ENCODE data around the gene CRIP2.

CRIP2 gene

DNA sequence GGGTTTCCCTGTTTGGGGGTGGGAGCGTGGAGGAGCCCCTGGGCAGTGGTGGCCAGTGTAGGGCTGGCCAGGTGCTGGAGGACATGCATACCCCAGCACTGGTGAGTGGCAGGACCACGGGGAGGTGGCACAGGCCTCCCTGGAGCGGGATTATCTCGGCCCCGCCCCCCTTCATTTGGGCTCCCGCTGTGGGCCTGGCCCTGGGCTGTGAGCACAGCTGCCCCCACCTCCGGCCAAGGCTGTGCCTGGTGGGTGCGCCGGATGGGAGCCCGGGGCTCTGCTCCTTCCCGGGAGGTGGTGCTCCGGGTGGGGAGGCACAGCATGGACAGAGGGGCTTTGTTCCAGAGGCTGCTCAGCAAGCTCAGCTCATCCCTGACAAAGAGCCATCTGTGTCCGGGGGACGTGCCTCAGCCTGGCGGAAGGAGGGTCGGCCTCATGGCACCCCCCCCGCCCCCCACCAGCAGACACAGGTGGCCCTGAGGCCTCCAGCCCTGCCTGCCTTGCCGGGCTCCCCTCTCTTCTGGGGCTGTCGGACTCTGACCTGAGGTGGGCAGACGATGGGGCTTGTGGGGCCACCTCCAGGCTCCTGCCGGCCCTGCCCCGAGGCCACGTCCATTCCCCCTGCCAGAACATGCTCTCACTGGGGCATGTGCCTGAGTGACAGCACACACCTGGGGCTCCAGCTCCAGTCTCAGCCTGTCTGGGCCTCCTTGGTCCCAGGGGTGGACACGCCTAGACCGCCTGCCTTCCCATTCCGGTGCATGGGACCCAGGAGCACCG is 24.8 kb downstream of the CRIP2 start:
- DNase-seq (ENCODE audit: low read depth), result no peak

DNA sequence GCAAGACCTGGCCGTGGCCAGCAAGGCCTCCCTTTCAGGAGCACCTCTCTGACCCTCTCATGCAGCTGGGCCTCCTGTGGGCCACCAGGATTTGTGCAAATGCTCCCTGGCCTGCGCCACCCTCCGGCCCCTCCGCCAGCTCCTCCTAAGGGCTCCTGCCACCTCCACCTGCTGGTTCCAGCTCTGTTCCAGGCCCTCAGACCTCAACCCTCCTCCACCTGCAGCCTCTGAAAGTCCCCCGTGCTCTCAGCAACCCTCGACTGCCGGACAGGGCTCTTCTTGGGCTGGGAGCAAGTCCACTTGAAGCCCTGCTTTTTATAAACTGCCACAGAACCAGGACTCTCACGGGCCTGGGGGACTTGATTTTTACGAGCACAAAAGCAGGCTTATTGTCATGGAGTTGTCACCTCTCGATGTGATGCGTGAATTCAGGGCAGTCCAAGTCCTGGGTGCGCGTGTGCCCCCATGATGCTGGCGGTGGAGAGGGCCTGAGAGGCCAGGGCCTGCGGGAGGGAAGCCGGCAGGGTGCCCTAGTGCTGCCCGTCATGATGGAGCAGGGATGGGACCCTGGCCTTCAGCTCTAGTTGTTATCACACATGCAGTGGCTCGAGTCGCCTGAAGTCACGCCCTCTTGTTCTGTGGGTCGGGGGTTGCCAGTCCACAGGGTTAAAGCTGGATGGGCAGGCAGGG is 25.6 kb downstream of the CRIP2 start:
- no peak for DNase-seq (ENCODE audit: low read depth)

DNA sequence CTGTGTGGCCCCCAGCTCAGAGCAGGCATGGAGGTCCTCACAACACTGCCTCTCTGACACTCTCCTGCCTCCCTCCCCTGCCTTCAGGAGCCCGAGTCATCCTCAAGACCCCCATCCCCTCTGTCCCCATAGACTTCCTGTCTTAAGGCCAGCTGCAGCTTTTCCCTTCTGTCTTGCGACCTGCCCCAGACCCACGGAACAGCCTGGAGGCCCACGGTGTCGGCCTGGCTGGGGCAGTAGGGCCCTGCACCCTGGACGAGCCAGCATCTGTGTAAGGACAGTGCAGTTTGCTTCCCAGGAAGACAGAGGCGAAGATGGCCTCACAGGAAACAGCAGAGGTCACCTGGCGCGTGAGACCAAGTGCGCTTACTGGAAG is 26.1 kb downstream of the CRIP2 start:
- DNase-seq (ENCODE audit: low read depth), result no peak

DNA sequence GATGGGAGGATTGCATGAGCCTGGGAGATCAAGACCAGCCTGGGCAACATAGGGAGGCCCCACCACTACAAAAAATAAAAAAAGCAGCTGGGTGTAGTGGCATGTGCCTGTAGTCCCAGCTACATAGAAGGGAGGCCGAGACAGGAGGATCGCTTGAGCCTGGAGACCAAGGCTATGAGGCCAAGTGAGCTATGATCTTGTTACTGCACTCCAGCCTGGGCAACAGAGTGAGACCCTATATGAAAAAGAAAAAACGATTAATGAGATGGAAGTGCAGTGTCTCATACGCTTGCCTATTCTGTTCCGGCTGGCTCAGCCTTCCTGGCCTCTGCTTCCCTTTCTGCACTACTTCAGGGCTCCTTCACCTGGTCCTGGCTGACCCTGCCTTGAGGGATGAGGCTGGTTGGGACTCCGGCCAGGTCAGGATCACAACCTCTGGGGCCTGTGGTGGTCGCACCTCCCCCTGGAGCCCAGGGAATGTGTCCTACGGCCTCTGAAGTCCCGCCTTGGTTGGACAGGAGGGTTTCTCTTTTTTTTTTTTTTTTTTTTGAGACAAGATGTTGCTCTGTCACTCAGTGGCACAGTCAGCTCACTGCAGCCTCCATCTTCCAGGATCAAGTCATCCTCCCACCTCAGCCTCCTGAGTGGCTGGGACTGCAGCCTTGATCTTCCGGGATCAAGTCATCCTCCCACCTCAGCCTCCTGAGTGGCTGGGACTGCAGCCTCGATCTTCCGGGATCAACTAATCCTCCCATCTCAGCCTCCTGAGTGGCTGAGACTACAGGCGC is 27.1 kb downstream of the CRIP2 start:
- no peak for DNase-seq (ENCODE audit: low read depth)

- DNase-seq (ENCODE audit: low read depth), result no peak
Measured at GRCh38 chr14:105502446-105503295, 28.1 kb downstream of the CRIP2 start.

GRCh38 chr14:105503296-105503640 is 28.6 kb downstream of the CRIP2 start:
- no peak for DNase-seq (ENCODE audit: low read depth)

DNA sequence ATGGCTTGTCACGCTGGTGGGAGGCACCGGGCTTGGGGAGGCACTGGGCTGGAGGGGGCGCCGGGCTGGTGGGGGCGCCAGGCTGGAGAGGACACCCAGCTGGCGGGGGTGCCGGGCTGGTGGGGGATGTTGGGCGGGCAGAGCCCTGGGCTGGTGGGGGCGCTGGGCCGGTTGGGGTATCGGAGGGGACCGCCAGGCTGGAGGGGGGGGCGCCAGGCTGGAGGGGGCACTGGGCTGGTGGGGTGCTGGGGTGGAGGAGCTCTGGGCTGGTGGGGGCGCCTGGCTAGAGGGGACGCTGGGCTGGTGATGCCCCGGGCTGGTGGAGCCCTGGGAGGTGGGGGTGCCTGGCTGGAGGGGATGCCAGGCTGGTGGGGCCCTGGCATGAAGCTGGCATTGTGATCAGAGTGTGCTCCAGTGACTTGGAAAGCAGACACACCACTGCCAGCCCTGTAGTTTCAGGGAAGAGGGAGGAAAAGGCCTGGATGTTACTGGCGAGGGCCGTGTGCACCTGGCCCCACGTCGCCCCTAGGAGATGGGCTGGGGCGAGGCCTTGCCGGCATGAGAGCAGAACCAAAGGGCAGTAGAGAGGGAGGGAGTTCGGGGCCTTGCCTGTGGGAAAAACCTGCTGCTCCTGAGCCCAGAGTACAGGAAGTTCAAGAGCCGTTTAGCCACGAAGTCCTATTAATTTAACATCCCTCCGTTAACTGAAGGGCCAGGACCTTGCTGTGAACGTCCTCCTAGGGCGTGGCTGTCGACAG is 29.5 kb downstream of the CRIP2 start:
- DNase-seq (ENCODE audit: low read depth), result no peak

DNA sequence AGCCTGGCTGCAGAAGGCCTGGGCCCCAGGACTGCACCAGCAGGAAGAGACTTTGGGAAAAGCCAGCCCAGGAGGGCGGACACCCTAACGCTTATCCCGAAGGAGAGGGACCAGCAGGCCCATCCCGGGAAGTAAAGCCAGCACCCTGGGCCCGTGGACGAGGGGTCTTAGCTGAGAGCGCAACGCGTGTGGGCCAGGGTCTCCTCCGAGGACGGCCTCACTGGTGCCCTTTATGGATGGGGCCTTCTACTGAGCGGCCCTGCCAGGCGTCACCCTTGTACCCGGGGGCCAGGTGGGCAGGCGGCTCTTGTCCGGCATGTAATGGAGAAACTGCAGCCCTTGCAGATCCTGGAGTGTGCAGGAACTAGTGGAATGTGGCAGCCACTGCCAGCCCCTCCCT is 30.5 kb downstream of the CRIP2 start:
- no peak for DNase-seq (ENCODE audit: low read depth)

- DNase-seq (ENCODE audit: low read depth), result no peak
Measured at GRCh38 chr14:105507247-105507646, 32.6 kb downstream of the CRIP2 start.

DNA sequence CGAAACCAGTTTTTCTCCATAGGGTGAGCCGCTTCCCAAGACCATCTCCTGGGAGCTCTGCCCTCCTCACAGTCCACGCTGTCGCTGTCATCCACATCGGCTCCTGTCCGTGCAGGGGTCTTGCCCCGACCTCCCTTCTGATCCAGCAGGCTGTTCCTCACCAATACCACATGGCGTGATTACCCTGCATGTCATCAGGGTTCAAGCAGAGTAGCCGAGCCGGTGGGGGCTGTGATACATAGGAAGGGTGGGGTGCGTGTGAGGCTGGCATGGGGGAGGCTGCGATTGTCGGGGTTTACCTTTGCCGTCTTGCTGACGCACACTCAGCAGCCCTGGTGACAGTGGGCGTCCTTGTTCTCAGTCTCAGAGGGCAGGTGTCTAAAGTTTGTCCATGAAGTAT is 33.4 kb downstream of the CRIP2 start:
- no peak for DNase-seq (ENCODE audit: low read depth)

DNA sequence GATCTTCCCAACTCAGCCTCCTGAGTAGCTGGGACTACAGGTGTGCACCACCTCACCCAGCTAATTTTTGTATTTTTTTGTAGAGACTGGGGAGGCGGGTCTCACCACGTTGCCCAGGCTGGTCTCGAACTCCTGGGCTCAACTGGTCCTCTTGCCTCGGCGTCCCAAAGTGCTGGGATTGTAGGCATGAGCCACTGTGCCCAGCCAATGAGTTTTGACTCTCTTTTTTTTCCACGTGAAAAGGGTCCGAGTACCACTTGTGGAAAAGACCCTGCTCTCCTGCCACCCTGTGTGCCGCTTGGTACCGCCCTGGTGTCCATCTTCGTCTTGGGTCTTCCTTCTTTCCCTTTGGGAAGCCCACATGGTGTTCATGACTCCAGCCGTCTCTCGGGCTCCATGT is 34.0 kb downstream of the CRIP2 start:
- DNase-seq (ENCODE audit: low read depth), result no peak

- no peak for DNase-seq (ENCODE audit: low read depth)
Measured at GRCh38 chr14:105517096-105517495, 42.5 kb downstream of the CRIP2 start.

DNA sequence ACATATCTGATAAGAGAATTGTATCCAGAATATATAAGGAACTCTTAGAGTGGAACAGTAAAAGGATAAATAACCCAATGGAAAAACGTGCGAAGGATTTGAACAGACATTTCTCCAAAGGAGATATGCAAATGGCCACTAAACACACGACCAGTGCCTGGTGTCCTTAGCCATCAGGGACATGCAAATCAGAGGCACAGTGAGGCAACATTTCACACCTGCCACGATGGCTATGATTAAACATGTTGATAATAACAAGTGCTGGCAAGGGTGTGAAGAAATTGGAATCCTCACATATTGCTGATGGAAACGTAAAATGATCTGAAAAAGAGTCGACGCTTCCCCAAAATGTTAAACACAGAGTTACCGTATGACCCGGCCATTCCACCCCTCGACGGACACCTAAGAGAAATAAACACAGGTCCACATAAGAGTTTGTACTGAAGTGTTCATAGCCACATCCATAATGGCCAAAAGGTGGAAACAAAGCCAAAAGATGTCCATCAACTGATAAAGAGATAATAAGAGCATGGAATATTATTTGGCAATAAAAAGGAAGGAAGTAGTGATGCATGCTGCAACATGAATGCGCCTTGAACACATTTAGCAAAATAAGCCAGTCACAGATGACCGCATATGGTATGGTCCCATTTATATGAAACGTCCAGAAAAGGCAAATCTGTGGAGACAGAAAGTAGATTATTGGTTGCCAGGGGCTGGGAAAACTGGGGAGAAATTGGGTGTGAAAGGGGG is 45.5 kb downstream of the CRIP2 start:
- no peak for DNase-seq (ENCODE audit: low read depth)

- no peak for DNase-seq (ENCODE audit: low read depth)
Measured at GRCh38 chr14:105525326-105525725, 50.7 kb downstream of the CRIP2 start.

DNA sequence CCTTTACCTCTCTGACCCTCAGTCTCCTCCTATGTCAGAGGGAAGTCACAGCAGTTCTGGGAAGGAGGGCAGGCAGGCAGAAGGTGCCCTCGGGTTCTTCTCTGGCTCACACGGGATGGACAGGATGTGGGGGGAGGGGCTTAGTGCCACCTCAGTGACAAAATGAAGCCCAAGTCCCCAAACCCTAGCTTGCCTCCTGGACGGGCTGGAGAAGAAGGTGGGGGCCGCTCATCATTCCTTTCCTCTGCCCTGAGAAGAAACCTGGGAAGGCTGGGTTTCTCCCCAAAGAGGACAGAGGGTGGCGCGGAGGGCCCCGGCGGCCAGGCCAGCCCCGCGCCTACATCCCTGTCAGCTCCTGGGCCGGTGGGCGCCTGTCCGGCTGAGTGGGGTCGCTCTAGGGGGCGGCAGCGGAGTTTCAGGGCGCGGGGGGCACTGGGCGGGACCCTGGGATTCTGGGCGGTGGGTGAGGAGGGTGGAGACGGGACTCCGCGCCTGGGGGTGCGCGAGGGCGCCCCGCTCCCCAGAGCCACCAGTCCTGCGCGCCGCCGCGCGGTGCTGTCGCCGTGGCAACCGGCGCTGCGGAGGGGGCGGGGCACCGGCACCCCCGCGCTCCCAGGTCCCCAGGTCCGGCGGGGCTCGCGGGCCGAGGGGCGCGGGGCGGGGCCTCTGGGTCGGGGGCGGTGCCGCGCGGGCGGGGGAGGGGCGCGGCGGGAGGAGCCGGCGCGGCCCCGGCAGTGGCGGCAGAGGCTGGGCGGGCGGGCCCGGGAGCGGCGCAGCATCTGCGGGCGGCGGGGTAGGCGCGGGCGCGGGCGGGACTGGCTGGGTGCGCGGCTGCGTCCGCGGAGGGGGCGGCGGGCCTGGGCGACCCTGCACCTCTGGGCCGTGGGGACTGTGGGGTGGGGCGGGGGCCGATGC is 51.5 kb downstream of the CRIP2 start, which contains the start of gene TMEM121:
TMEM121 (plus strand) TSS at position 723 of the 915 bp plus-strand sequence. CDS start 2,252 bp downstream, outside the sequence.
- DNase-seq (ENCODE audit: low read depth), result peak; percentile 29

GRCh38 chr14:105526776-105527380 is 52.3 kb downstream of the CRIP2 start:
- DNase-seq (ENCODE audit: low read depth), result no peak

DNA sequence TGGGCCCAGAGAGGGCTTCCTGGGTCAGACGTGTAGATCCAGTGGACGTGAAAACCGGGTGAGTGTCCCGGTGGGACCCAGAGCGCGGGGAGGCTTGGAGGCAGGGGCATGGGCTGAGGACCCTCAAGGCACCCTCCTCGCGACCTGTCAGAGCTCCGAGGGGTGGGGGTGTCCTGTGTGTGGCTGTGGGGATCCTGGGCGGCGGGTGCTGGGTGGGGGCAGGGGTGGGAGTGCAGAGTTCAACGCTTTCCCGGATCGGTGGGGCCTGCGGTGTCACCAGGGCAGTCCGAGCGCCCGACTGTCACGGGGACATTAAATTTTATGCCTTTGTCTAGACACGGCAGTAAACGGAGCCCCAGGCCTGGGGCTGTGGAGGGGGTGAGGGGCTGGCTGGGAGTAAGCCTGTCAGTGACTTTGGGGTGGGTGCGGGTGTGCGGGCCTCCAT is 52.8 kb downstream of the CRIP2 start:
- no peak for DNase-seq (ENCODE audit: low read depth)

GRCh38 chr14:105527826-105528585 is 53.4 kb downstream of the CRIP2 start:
- peak; percentile 69 for DNase-seq (ENCODE audit: low read depth)
